Stimulated activated CD8-positive, alpha-beta memory T cell treated with anti-CD3 and anti-CD28 coated beads, Interleukin-12 subunit alpha, Interleukin-12 subunit beta, amount 100 ng/mL, for 4 hours (primary cell): Measurements from ENCODE around the gene RNF123.

ENCODE experiments used
- DNase-seq: peaks from one replicate; pipeline ENCODE4 v3.0.0-alpha.2; 2020; ENCODE audit warnings: low read depth

Gene RNF123

GRCh38 chr3:49689046-49689907, at the start of gene RNF123, which contains the start of gene MST1:
Gene RNF123, plus strand, starts transcription at chr3:49689557. Its CDS starts 1,609 bp downstream, at chr3:49691166.
Gene MST1, minus strand, starts transcription at chr3:49689474. Its CDS starts 783 bp downstream, at chr3:49688691.
- peak; percentile 87 for DNase-seq

GRCh38 chr3:49641292-49641691, 48.1 kb upstream of the RNF123 start:
- no peak for DNase-seq

GRCh38 chr3:49641921-49642707, 47.2 kb upstream of the RNF123 start:
- DNase-seq: no peak

GRCh38 chr3:49642708-49643145, 46.6 kb upstream of the RNF123 start:
- no peak for DNase-seq

DNA sequence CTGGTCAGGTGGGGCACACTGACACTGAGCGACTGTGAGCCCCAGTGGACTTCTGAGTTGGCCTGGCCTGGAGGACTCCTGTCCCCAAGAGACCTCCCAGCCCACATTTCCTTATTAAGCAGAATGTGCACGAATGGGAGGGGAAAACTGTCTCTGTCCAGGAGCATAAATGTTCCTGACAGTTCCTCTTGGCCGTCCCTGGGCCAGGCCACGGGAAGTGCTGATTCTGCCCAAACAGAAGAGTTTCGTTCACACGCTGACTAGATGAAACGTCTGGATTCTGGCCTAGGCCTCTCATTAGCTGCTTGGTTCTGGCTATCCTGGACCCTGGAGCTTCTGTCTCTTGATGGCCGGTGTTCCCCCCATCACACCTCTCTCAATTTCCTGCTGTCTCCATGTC, 44.7 kb upstream of the RNF123 start:
- DNase-seq: no peak

DNA sequence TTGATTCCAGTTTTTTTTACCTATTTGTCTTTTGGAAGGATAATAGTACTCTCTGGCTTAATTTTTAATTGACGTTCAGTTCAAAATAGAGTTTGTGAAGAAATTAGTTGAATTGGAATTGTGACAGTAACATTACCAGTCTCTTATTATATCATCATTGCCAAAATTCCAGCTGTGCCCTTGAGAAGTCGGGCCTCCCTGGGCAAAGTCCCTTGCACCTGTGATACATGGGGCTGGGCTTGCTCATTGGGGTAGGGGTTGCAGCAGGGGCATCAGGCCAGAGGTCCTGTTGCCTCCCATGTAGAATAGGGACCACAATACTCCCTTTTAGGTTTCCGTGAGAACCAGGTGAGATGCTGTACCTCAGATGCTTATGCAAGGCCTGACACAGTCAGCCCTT, 43.1 kb upstream of the RNF123 start:
- no peak for DNase-seq

DNA sequence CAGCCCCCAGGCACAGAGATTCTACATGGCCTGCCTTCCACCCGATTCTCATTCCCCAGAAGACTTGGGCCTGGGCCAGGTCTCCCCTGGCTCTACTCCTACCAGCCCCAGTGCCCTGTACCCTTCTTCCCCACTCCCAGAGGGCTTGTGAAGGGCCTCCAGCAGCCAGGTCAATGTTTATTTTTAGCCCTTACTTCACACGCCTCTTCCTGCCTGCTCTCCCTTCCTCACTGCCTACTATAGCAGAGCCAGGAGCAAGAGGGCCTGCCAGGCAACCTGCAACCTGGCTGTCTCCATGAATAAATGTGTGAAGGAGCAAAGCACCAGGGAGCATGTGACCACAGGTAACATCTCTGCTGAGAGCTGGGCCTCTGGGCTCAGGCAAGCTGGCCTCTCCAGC, 41.6 kb upstream of the RNF123 start:
- DNase-seq: no peak

DNA sequence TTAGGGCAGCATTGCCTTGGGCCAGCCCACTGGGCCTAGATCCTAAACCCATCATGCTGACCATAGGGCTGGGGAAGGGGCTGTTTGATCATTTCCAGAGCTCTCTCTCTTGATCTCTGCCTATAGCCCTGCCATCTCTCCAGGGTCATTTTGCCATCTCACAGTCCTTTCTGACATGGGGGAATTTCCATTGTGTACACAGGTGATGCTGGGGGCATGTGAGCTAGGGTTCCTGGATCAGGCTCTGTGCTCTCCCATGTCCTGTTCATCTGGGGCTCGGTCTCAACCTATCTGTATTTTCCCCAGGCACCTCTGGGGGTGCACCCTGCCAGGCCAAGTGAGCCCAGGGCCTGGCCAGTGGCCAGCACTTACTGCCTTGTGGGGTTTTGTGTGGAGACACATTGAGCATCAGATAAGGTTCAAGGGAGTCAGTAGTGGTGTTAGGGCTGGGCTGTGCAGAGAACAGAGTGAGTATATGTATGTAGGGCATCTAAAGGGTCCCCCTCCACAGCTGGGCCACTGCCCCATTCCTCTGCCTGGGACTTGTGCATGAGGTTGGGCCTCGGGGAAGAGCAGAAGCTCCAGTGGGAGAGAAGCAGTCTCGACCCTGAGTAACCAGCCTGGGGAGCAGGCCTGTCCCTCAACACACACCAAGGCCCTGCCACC, 40.9 kb upstream of the RNF123 start:
- DNase-seq: no peak

- no peak for DNase-seq
Measured at GRCh38 chr3:49649576-49649975, 39.8 kb upstream of the RNF123 start.

- DNase-seq: no peak
Measured at GRCh38 chr3:49650177-49650576, 39.2 kb upstream of the RNF123 start.

- DNase-seq: no peak
Measured at GRCh38 chr3:49650637-49651036, 38.7 kb upstream of the RNF123 start.

DNA sequence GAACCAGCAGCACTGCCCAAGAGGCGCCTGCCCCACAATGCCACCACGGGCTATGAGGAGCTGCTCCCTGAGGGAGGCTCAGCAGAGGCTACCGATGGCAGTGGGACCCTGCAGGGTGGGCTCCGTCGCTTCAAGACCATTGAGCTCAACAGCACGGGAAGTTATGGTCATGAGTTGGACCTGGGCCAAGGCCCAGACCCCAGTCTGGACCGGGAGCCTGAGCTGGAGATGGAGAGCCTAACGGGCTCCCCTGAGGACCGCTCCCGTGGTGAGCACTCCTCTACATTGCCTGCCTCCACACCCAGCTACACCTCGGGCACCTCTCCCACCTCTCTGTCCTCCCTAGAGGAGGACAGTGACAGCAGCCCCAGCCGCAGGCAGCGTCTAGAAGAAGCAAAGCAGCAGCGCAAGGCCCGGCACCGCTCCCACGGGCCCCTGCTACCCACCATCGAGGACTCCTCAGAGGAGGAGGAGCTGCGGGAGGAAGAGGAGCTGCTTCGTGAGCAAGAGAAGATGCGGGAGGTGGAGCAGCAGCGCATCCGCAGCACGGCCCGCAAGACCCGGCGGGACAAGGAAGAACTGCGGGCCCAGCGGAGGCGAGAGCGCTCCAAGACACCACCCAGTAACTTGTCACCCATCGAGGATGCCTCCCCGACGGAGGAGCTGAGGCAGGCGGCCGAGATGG, 37.0 kb upstream of the RNF123 start:
- DNase-seq: no peak

DNA sequence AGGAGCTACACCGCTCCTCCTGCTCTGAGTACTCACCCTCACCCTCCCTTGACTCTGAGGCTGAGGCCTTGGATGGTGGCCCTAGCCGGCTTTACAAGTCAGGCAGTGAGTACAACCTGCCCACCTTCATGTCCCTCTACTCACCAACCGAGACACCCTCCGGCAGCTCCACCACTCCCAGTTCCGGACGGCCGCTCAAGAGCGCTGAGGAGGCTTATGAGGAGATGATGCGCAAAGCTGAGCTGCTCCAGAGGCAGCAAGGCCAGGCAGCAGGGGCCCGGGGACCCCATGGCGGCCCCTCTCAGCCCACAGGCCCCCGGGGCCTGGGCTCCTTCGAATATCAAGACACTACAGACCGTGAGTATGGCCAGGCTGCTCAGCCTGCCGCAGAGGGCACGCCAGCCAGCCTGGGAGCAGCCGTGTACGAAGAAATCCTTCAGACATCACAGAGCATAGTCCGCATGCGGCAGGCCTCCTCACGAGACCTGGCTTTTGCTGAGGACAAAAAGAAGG, 36.4 kb upstream of the RNF123 start:
- no peak for DNase-seq

GRCh38 chr3:49653621-49654020, 35.7 kb upstream of the RNF123 start:
- DNase-seq: no peak

GRCh38 chr3:49654176-49654825, 35.1 kb upstream of the RNF123 start:
- DNase-seq: no peak

DNA sequence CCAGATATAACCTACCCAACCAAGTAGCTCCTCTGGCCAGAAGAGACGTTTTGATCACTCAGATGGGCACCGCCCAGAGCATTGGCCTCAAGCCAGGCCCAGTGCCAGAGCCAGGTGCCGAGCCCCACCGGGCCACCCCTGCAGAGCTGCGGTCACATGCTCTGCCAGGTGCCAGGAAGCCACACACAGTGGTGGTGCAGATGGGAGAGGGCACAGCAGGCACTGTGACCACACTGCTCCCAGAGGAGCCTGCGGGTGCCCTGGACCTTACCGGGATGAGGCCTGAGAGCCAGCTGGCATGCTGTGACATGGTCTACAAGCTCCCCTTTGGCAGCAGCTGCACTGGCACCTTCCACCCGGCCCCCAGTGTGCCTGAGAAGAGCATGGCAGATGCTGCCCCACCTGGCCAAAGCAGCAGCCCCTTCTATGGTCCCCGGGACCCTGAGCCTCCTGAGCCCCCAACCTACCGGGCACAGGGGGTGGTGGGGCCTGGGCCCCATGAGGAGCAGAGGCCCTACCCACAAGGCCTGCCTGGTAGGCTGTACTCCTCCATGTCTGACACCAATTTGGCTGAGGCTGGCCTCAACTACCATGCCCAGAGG, 34.3 kb upstream of the RNF123 start:
- no peak for DNase-seq

DNA sequence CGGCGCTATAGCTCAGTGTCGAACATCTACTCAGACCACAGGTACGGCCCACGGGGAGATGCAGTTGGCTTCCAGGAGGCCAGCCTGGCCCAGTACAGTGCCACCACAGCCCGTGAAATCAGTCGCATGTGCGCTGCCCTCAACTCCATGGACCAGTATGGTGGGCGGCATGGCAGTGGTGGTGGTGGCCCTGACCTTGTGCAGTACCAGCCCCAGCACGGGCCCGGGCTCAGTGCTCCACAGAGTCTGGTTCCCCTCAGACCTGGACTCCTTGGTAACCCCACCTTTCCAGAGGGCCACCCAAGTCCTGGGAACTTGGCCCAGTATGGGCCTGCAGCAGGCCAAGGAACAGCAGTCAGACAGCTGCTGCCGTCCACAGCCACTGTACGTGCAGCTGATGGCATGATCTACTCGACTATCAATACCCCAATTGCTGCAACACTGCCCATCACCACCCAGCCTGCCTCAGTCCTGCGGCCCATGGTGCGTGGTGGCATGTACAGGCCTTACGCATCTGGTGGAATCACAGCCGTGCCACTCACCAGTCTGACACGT, 33.5 kb upstream of the RNF123 start:
- no peak for DNase-seq

- no peak for DNase-seq
Measured at GRCh38 chr3:49656541-49657112, 32.7 kb upstream of the RNF123 start.

DNA sequence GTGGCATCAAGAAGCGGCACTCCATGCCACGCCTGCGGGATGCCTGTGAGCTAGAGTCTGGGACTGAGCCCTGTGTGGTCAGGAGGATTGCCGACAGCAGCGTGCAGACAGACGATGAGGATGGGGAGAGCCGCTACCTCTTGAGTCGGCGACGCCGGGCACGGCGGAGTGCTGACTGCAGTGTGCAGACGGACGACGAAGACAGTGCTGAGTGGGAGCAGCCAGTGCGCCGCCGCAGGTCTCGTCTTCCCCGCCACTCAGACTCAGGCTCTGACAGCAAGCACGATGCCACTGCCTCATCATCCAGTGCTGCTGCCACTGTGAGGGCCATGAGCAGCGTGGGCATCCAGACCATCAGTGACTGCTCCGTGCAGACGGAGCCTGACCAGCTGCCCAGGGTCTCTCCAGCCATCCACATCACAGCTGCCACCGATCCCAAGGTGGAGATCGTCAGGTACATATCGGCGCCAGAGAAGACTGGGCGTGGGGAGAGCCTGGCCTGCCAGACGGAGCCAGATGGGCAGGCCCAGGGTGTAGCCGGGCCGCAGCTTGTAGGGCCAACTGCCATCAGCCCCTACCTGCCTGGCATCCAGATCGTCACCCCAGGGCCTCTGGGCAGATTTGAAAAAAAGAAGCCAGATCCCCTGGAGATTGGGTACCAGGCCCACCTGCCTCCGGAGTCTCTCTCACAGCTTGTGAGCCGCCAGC, 32.0 kb upstream of the RNF123 start:
- DNase-seq: no peak
